ENCODE results near the gene OIP5. TPM values are rescaled to one million over a fixed set of nuclear protein-coding genes. Genes with fewer than 3 reads are reported as not detected.

The OIP5 gene
- total RNA-seq, 3 donors from 2014 or later, result 0.33 to 0.80 (median 0.44) TPM

GRCh38 chr15:41336549-41336948 is 4.2 kb upstream of the OIP5 start:
- no peaks in the 10 kb centered on the region for H3K36me3 ChIP-seq
- TF ChIP-seq POLR2A (IDR thresholded peaks at IDR 0.05) (no peak), CTCF (IDR thresholded peaks at IDR 0.05) (no peak), POLR2AphosphoS5 (IDR thresholded peaks at IDR 0.05) (no peak)
- H3K4me3 ChIP-seq, result no peak overlapping the region
- intact Hi-C loops (cut with DNase I; ENCODE audit: low total_unique reads), result no loop called here
- DNase-seq (ENCODE audit: low spot score in 2 of 2), result no peak
- H3K27me3 ChIP-seq, result no peaks in the 10 kb centered on the region
- no peak overlapping the region for H3K27ac ChIP-seq
- H3K4me1 ChIP-seq, result peaks cover 3 to 4% of the 10 kb centered on the region in 2 donors
- no peaks in the 10 kb centered on the region for H3K9me3 ChIP-seq

- DNase-seq (ENCODE audit: low spot score in 2 of 2), result no peak
- Histone ChIP-seq H3K9me3 (no peaks in the 10 kb centered on the region), H3K36me3 (no peaks in the 10 kb centered on the region), H3K4me3 (no peak overlapping the region), H3K27ac (no peak overlapping the region), H3K27me3 (no peaks in the 10 kb centered on the region), H3K4me1 (peaks cover 3 to 4% of the 10 kb centered on the region in 2 donors)
- intact Hi-C loops (cut with DNase I; ENCODE audit: low total_unique reads), result no loop called here
- no peak for TF ChIP-seq CTCF (IDR thresholded peaks at IDR 0.05)
- no peak for TF ChIP-seq POLR2AphosphoS5 (IDR thresholded peaks at IDR 0.05)
- TF ChIP-seq POLR2A (IDR thresholded peaks at IDR 0.05), result no peak
These were observed 2.1 kb upstream of the OIP5 start for GRCh38 chr15:41334293-41335120.

GRCh38 chr15:41333026-41333562 is 703 bp upstream of the OIP5 start:
- no peaks in the 10 kb centered on the region for H3K9me3 ChIP-seq
- H3K36me3 ChIP-seq, result no peaks in the 10 kb centered on the region
- intact Hi-C loops (cut with DNase I; ENCODE audit: low total_unique reads), result no loop called here
- peak overlapping the region; percentile 58 to 72 (median 61) for H3K4me3 ChIP-seq
- TF ChIP-seq POLR2AphosphoS5 (IDR thresholded peaks at IDR 0.05) (no peak), POLR2A (IDR thresholded peaks at IDR 0.05) (no peak), CTCF (IDR thresholded peaks at IDR 0.05) (no peak)
- no peak for DNase-seq (ENCODE audit: low spot score in 2 of 2)
- no peaks in the 10 kb centered on the region for H3K27me3 ChIP-seq
- peaks cover 3 to 4% of the 10 kb centered on the region in 2 donors for H3K4me1 ChIP-seq
- H3K27ac ChIP-seq, result peak overlapping the region; percentile 54 to 70

- H3K36me3 ChIP-seq, result no peaks in the 10 kb centered on the region
- H3K27ac ChIP-seq, result peak overlapping the region; percentile 27 to 54
- no peaks in the 10 kb centered on the region for H3K9me3 ChIP-seq
- intact Hi-C loops (cut with DNase I; ENCODE audit: low total_unique reads), result no loop called here
- no peaks in the 10 kb centered on the region for H3K27me3 ChIP-seq
- H3K4me1 ChIP-seq, result peaks cover 3 to 4% of the 10 kb centered on the region in 2 donors
- peak overlapping the region; percentile 58 to 72 (median 61) for H3K4me3 ChIP-seq
- DNase-seq (ENCODE audit: low spot score in 2 of 2), result peak in 1 of 2 donors; percentile 68
- TF ChIP-seq POLR2A (IDR thresholded peaks at IDR 0.05) (no peak), CTCF (IDR thresholded peaks at IDR 0.05) (no peak), POLR2AphosphoS5 (IDR thresholded peaks at IDR 0.05) (no peak)
These were observed 578 bp downstream of the OIP5 start for GRCh38 chr15:41331833-41332193.

- Histone ChIP-seq H3K36me3 (no peaks in the 10 kb centered on the region), H3K4me3 (no peak overlapping the region), H3K27me3 (no peaks in the 10 kb centered on the region), H3K4me1 (peaks cover 3 to 4% of the 10 kb centered on the region in 2 donors), H3K27ac (no peak overlapping the region), H3K9me3 (no peaks in the 10 kb centered on the region)
- intact Hi-C loops (cut with DNase I; ENCODE audit: low total_unique reads), result no loop called here
- no peak for DNase-seq (ENCODE audit: low spot score in 2 of 2)
- TF ChIP-seq POLR2A (IDR thresholded peaks at IDR 0.05) (no peak), POLR2AphosphoS5 (IDR thresholded peaks at IDR 0.05) (no peak), CTCF (IDR thresholded peaks at IDR 0.05) (no peak)
These were observed 1.1 kb downstream of the OIP5 start for GRCh38 chr15:41331281-41331680.
